ENCODE results near the gene OTULIN.

DNA sequence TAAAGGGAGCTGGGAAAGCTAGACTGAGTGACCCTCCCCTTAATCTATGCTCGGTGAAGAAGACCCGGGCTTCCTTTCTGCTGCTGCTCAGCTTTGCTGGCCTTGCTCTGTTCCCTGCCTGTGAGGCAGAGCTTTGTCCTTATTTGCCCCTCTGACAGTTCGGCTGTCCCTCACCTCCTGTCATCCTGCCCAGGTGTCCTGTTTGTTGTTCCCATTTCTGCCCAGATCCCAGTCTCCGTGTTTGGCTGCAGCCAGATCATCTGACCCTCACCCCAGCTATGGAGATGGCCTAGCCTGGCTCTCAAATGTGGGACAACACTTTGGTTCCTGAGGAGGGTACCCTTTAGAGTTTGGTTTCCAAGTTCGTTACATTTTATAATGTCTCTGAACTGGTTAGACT lies 20.2 kb downstream of the OTULIN start:
- TF ChIP-seq, protein P1, sequence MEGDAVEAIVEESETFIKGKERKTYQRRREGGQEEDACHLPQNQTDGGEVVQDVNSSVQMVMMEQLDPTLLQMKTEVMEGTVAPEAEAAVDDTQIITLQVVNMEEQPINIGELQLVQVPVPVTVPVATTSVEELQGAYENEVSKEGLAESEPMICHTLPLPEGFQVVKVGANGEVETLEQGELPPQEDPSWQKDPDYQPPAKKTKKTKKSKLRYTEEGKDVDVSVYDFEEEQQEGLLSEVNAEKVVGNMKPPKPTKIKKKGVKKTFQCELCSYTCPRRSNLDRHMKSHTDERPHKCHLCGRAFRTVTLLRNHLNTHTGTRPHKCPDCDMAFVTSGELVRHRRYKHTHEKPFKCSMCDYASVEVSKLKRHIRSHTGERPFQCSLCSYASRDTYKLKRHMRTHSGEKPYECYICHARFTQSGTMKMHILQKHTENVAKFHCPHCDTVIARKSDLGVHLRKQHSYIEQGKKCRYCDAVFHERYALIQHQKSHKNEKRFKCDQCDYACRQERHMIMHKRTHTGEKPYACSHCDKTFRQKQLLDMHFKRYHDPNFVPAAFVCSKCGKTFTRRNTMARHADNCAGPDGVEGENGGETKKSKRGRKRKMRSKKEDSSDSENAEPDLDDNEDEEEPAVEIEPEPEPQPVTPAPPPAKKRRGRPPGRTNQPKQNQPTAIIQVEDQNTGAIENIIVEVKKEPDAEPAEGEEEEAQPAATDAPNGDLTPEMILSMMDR (conservative IDR thresholded peaks at IDR 0.05; ENCODE audit: low read length), result no peak
- no peak for TF ChIP-seq EZH2phosphoT487 (IDR thresholded peaks at IDR 0.05; ENCODE audit: borderline replicate concordance, low read depth, low read length)
